D721Med (cell line): ENCODE measurements around the gene MIB1.

Experiments
- DNase-seq: peaks from one replicate; pipeline ENCODE4 v3.0.0; 2011; ENCODE audit warnings: low spot score; ENCODE audit not compliant: insufficient read length
- FAIRE-seq: peaks from 2 replicates; lab custom pipeline; 2011; peaks lifted over from hg19 to GRCh38; lab: Jason Lieb, UNC
- TF ChIP-seq, protein P1 (sequence below): IDR thresholded peaks from 2 replicates; pipeline ENCODE4 v1.5.1; 2012; ENCODE audit warnings: mild to moderate bottlenecking, control low read depth; ENCODE audit not compliant: insufficient read depth; ENCODE audit errors: missing control alignments

Gene MIB1

DNA sequence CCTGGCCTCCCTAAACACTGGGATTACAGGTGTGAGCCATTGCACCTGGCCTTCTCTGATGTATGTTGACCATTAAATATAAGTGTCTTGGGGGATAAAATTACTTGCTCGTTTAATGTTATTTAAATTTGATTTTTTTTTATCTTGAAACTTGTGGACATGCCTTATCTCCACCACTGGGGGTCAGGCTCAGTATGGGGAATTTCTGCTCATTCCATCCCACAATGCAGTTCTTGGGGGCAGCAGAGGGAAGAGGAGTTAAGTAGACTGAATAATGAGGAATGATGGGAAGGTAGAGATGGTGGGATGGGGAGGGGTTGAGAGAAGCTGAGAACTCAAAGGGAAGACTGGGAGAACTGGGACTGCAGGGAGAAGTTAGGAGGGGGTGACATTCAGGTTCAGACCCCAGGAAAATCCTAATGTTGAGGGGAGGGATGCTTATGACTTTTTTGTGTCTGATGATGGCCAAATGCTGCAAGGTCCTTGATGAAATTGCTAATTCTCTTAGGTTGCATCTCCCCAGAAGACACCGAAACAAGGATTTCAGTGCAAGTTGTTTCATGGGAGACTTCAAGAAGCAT is 174.2 kb downstream of the MIB1 start:
- FAIRE-seq (no peak), DNase-seq (no peak)
- TF ChIP-seq, protein P1, sequence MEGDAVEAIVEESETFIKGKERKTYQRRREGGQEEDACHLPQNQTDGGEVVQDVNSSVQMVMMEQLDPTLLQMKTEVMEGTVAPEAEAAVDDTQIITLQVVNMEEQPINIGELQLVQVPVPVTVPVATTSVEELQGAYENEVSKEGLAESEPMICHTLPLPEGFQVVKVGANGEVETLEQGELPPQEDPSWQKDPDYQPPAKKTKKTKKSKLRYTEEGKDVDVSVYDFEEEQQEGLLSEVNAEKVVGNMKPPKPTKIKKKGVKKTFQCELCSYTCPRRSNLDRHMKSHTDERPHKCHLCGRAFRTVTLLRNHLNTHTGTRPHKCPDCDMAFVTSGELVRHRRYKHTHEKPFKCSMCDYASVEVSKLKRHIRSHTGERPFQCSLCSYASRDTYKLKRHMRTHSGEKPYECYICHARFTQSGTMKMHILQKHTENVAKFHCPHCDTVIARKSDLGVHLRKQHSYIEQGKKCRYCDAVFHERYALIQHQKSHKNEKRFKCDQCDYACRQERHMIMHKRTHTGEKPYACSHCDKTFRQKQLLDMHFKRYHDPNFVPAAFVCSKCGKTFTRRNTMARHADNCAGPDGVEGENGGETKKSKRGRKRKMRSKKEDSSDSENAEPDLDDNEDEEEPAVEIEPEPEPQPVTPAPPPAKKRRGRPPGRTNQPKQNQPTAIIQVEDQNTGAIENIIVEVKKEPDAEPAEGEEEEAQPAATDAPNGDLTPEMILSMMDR = peak; percentile 37

DNA sequence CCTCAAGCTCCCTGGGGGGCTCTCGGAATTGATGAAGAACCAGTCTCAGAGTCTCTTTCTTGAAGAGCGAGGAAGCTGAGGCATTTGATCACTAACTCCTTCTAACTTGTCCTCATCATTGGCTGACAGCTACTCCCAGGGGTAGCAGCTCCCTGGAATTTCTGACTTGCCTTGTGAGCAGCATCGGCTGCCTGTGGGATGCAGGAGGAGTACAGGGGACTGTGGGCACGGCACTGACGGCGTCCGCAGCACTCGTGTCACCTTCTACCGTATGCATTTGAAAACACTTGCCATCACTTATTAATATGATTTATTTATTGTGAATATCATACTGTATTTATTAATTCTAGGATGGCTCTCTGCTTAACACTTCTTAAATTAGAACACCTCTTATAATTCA is 175.0 kb downstream of the MIB1 start:
- DNase-seq (no peak), FAIRE-seq (no peak)
- TF ChIP-seq, protein P1 = no peak

DNA sequence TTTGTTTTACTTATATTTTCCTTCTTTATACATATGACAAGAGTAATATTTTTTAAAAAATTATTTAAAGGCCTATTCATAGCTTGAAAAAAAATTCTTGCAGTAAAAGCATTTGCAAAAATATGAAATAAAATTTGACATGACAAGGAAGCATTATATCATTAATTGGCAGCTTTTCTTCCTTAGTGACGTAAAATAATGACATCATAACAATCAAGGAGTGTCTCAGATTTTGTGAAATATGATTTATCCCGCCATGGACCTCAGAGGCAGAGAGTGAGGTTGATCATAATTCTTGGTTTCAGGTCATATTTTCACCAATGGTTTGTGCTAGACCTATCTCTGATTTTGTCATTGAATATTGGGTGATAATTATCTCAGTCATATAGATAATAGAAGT is 176.0 kb downstream of the MIB1 start:
- no peak for DNase-seq
- TF ChIP-seq, protein P1 = no peak
- FAIRE-seq = no peak

DNA sequence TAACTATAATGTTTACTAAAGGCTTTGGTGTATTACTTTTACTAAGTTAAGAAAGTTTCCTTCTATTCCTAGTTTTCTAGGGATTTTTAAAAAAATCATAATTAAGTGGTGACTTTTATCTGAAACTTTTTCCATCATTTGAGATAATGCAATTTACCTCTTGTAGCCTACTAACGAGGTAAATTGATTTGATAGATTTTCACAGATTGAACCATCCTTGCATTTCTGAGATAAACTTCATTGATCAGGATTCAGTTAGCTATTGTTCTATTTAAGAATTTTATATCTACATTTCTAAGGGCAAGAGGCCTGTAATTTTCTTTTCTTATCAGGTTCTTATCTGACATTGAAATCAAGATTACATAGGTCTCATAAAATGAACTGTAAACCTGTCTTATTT is 178.1 kb downstream of the MIB1 start:
- DNase-seq = no peak
- no peak for FAIRE-seq
- TF ChIP-seq, protein P1 = no peak
